GM23248 (cell line): ENCODE data around the gene NAV2.

Experiments used
- EZH2 ChIP-seq: fragments of 200-600 bp; sonication (generic); IDR thresholded peaks from 2 replicates; pipeline ENCODE4 v1.6.1; 2018; ENCODE audit warnings: antibody characterized with exemption, mild to moderate bottlenecking; ENCODE audit not compliant: insufficient read depth, poor library complexity, severe bottlenecking
- EZH2phosphoT487 ChIP-seq: fragments of 200-600 bp; sonication (generic); IDR thresholded peaks from 2 replicates; pipeline ENCODE4 v1.6.1; 2018; ENCODE audit warnings: antibody characterized with exemption, moderate library complexity, mild to moderate bottlenecking, low read depth; ENCODE audit not compliant: insufficient read depth

DNA sequence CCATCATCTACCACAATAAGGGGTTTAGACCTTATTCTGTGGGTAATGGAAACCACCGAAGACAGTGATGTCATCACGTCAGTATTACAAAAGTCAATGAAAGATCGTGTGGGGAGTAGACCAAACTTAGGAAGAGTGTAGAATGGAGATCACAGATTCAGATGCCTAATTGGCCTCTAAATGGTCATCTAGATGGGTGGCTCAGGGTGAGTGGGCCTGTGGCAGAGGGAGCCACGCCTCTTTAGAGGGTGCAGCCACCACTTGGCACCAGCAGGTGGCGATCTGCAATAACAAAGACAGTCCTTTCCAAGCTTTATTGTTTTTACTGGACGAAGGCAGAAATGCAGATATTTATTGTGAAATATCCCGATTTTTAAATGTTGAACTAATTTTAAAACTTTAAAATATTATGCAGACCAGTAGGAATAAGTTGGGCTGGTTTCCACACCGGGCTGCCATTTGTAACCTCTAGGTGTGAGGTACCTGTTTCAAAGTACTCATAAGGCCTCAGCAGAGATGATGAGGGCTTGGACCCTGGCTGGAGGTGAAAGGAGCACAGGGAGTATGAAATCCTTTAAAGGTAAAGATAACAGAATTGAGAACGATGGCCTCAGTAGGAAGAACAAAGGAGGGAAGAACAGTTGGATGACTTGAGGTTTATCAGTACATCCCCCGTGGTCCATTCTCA, 225.7 kb downstream of the NAV2 start:
- no peak for TF ChIP-seq EZH2phosphoT487
- no peak for TF ChIP-seq EZH2
